ENCODE measurements around the gene CDPF1. TPM values are rescaled to one million over a fixed set of nuclear protein-coding genes. Genes with fewer than 3 reads are reported as not detected.
"Not testable (repeated sequence)": the region's sequence is repeated elsewhere in the genome, so short reads cannot be mapped to it uniquely, and the experiment has no call there.

The CDPF1 gene
- total and polyA plus RNA-seq, 11 donors = 7.4 to 13.6 (median 9.3) TPM

DNA sequence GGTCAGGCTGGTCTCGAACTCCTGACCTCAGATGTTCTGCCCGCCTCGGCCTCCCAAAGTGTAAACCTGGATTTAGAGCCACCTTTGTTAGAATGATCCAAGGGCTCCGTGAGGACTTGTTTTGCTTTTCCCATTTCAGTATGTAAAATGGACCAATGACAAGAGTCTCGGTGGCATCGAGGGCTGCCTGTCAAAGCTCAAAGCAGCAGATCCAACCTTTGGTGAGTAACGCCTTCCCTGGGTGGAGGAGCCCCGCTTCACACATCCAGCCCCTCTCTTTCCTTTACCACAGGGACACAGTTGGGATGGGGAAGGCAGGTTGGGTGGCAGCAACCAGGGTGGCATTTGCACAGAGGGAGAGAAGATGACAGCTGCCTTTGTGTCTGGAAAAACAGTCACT is 22.1 kb upstream of the CDPF1 start:
- H3K27me3 ChIP-seq = no peaks in the 10 kb centered on the region
- TF ChIP-seq, protein P1, sequence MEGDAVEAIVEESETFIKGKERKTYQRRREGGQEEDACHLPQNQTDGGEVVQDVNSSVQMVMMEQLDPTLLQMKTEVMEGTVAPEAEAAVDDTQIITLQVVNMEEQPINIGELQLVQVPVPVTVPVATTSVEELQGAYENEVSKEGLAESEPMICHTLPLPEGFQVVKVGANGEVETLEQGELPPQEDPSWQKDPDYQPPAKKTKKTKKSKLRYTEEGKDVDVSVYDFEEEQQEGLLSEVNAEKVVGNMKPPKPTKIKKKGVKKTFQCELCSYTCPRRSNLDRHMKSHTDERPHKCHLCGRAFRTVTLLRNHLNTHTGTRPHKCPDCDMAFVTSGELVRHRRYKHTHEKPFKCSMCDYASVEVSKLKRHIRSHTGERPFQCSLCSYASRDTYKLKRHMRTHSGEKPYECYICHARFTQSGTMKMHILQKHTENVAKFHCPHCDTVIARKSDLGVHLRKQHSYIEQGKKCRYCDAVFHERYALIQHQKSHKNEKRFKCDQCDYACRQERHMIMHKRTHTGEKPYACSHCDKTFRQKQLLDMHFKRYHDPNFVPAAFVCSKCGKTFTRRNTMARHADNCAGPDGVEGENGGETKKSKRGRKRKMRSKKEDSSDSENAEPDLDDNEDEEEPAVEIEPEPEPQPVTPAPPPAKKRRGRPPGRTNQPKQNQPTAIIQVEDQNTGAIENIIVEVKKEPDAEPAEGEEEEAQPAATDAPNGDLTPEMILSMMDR (IDR thresholded peaks at IDR 0.05) = no peak
- no peak for TF ChIP-seq POLR2A (IDR thresholded peaks at IDR 0.05)
- peaks cover 0 to 31% (median 16%) of the 10 kb centered on the region in 12 donors for H3K4me1 ChIP-seq
- H3K9me3 ChIP-seq = no peaks in the 10 kb centered on the region
- H3K27ac ChIP-seq = no peak overlapping the region
- H3K36me3 ChIP-seq = peaks cover 0 to 67% (median 59%) of the 10 kb centered on the region in 9 donors
- no peak overlapping the region for H3K4me3 ChIP-seq
- WGBS, 4 donors = 92 to 97% (median 95%) methylated on average over 8 of the region's 8 CpGs
- no peak for ATAC-seq
- intact Hi-C loops (cut with DNase I) = no loop called here
- DNase-seq = no peak

DNA sequence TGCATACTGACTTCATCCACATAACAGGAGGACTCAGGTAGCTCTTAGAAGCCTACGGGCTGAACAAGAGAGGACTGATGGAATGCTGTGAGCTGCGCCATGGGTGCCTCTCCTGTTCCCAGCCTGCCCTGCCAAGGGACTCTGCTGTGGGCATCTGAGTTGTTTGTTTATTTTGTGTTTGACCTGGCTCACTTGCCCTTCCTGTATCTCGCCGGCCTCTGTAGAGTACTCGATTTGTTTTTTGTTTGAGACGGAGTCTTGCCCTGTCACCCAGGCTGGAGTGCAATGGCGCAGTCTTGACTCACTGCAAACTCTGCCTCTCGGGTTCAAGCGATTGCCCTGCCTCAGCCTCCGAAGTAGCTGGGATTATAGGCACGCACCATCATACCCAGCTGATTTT is 19.5 kb upstream of the CDPF1 start:
- Histone ChIP-seq H3K27ac (peak overlapping the region in 7 of 12 donors; percentile 13 to 96 (median 24)), H3K27me3 (no peaks in the 10 kb centered on the region), H3K9me3 (no peaks in the 10 kb centered on the region), H3K4me3 (peak overlapping the region in 2 of 12 donors; percentile 90 to 91), H3K4me1 (peaks cover 0 to 38% (median 23%) of the 10 kb centered on the region in 12 donors), H3K36me3 (peaks cover 0 to 42% (median 38%) of the 10 kb centered on the region in 9 donors)
- TF ChIP-seq, protein P1 (IDR thresholded peaks at IDR 0.05) = no peak
- TF ChIP-seq POLR2A (IDR thresholded peaks at IDR 0.05) = no peak
- WGBS, 4 donors = 72 to 77% (median 73%) methylated on average over 11 of the region's 11 CpGs
- ATAC-seq (no peak), DNase-seq (peak in 1 of 5 donors; percentile 27)
- intact Hi-C loops (cut with DNase I) = loop anchor here in 1 of 10 donors (10.0 kb wide), 1 partner anchor 275 kb away; no protein-coding TSS in a partner anchor

DNA sequence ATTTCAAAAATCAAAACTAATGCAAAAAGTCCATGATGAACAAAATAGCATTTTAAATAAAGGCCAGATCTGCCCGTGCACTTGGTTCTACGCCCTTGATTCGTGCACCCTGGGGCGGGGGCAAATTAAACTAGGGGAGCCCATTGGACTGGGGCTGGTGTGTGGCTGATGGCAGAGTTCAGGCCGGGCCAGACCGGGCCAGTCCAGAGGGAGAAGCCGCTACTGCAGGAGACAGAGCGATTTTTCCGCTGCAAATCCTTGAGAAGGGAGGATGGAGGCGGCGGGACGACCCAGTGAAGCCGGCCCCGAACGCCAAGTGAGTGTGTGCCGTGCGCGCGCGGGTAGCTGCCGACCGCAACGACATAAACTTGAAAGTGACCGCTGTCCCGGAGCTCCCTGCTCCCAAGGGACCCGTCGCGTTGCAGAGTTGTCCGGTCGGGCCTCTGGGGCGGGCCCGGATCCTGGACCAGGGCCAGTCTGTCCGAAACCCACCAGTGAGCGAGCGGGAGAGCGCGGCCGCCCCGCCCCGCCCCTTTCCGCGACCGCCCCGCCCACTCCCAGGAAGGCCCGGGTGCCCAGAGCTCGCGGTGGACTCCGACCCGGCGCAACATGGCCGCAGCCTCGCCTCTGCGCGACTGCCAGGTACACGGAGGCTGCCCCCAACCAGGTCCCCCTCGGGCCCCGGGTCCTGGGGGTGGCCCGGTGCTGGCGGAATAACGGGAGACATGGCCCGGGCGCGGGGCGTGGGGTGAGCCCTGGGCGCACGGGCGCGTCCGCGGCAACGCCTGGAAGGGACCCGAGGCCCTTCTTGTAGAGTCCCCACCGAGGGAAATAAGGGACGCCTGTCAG is 17.6 kb upstream of the CDPF1 start, which contains the start of gene TTC38:
Gene TTC38, plus strand, starts transcription at position 578 of the 849 bp plus-strand sequence. Its CDS starts 32 bp downstream, at position 610.
- DNase-seq (peak; percentile 96 to 98 (median 96)), ATAC-seq (peak; percentile 93 to 98 (median 98))
- Histone ChIP-seq H3K36me3 (peaks cover 0 to 23% (median 19%) of the 10 kb centered on the region in 9 donors), H3K4me3 (peak within 1 kb of the TSS; percentile 57 to 93 (median 78)), H3K27ac (peak within 1 kb of the TSS; percentile 60 to 96 (median 90)), H3K9me3 (no peaks in the 10 kb centered on the region), H3K4me1 (peaks cover 0 to 38% (median 23%) of the 10 kb centered on the region in 12 donors), H3K27me3 (peaks cover 0 to 2% (median 0%) of the 10 kb centered on the region in 9 donors)
- TF ChIP-seq, protein P1 (IDR thresholded peaks at IDR 0.05) = no peak
- TF ChIP-seq POLR2A (IDR thresholded peaks at IDR 0.05) = peak in 1 of 2 donors; percentile 72
- intact Hi-C loops (cut with DNase I) = loop anchor here in 3 of 10 donors (2.0 to 10.0 kb wide), 3 partner anchors 17 to 273 kb away; partner anchors contain the start of genes GTSE1 (in 2 of the 3) and CDPF1 (in 1 of the 3)
- 1% methylated on average over 35 to 74 of the region's 74 CpGs for WGBS, 4 donors

DNA sequence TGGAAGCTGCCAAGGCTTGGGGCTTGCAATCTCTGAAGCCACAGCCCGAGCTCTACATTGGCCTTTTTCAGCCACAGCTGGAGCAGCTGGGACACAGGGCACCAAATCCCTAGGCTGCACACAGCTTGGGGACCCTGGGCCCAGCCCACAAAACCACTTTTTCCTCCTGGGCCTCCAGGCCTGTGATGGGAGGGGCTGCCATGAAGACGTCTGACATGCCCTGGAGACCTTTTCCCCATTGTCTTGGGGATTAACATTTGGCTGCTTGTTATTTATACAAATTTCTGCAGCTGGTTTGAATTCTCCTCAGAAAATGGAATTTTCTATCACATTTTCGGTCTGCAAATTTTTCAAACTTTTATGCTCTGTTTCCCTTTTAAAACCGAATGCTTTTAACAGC is 15.5 kb upstream of the CDPF1 start:
- H3K4me1 ChIP-seq = peaks cover 0 to 40% (median 23%) of the 10 kb centered on the region in 12 donors
- not testable (repeated sequence) for H3K9me3 ChIP-seq, DNase-seq, H3K4me3 ChIP-seq, H3K27ac ChIP-seq, ATAC-seq, H3K36me3 ChIP-seq
- 87 to 95% (median 93%) methylated on average over 4 of the region's 4 CpGs for WGBS, 4 donors
- peaks cover 0 to 13% (median 0%) of the 10 kb centered on the region in 9 donors for H3K27me3 ChIP-seq
- intact Hi-C loops (cut with DNase I) = loop anchor here in 3 of 10 donors (2.0 to 10.0 kb wide), 3 partner anchors 15 to 271 kb away; partner anchors contain the start of genes GTSE1 (in 2 of the 3) and CDPF1 (in 1 of the 3)

DNA sequence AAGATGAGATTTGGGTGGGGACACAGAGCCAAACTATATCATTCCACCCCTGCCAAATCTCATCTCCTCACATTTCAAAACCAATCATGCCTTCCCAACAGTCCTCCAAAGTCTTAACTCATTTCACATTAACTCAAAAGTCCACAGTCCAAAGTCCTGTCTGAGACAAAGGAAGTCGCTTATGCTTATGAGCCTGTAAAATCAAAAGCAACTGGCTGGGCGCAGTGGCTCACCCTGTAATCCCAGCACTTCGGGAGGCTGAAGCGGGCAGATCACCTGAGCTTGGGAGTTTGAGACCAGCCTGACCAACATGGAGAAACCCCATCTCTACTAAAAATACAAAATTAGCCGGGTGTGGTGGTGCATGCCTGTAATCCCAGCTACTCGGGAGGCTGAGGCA is 14.4 kb upstream of the CDPF1 start:
- not testable (repeated sequence) for H3K4me3 ChIP-seq, H3K9me3 ChIP-seq, H3K36me3 ChIP-seq, DNase-seq, ATAC-seq, H3K27ac ChIP-seq
- peaks cover 0 to 13% (median 0%) of the 10 kb centered on the region in 9 donors for H3K27me3 ChIP-seq
- peaks cover 0 to 38% (median 22%) of the 10 kb centered on the region in 12 donors for H3K4me1 ChIP-seq
- 96 to 100% (median 98%) methylated on average over 6 of the region's 6 CpGs for WGBS, 4 donors
- intact Hi-C loops (cut with DNase I) = loop anchor here in 1 of 10 donors (10.0 kb wide), 1 partner anchor 270 kb away; no protein-coding TSS in a partner anchor

Measured in heart left ventricle (tissue), 16 donors.